PC-3 (cell line): ENCODE data around the gene CYP11A1. TPM values are rescaled to one million over a fixed set of nuclear protein-coding genes. Genes with fewer than 3 reads are reported as not detected.

Experiments used
- ATAC-seq: fragments of 200-7000 bp; cut with Tn5 transposase; 2 replicates; pipeline ENCODE4 v1.9.1; 2020; ENCODE audit warnings: mild to moderate bottlenecking, moderate library complexity
- BruUV-seq: library from RNA; stranded (reverse); fragments of 400-500 nt; replicated peaks from 2 replicates; lab custom pipeline; 2021; lab: Mats Ljungman, UMichigan
- CTCF ChIA-PET: fragments of 300-600 bp; sonication (Branson Sonifier 250); formaldehyde crosslinking; loops from one replicate; lab custom pipeline; 2022; ENCODE audit warnings: antibody characterized with exemption; lab: Charles Lee
- POLR2A ChIA-PET: fragments of 300-600 bp; sonication (Branson Sonifier 250); formaldehyde crosslinking; loops from one replicate; lab custom pipeline; 2022; ENCODE audit warnings: antibody characterized with exemption; ENCODE audit not compliant: unreplicated experiment; lab: Charles Lee
- DNase-seq: peaks from one replicate; pipeline ENCODE4 v3.0.0-alpha.2; 2015
- H2AFZ ChIP-seq: fragments of 300-600 bp; sonication (generic); 2 replicates; pipeline ENCODE4 v1.6.0; 2016; ENCODE audit warnings: antibody characterized with exemption, low read length
- H3F3A ChIP-seq: fragments of 300-600 bp; sonication (generic); one replicate; pipeline ENCODE4 v1.6.0; 2017; ENCODE audit warnings: antibody characterized with exemption, low read length, control low read depth, mild to moderate bottlenecking; ENCODE audit not compliant: unreplicated experiment
- H3K27ac ChIP-seq: fragments of 300-600 bp; sonication (generic); 2 replicates; pipeline ENCODE4 v1.5.1; 2016; ENCODE audit warnings: mild to moderate bottlenecking, low read length
- H3K27me3 ChIP-seq: fragments of 300-600 bp; sonication (generic); 2 replicates; pipeline ENCODE4 v1.6.1; 2016; ENCODE audit warnings: low read length, mixed read lengths
- H3K36me3 ChIP-seq: fragments of 300-600 bp; sonication (generic); 2 replicates; pipeline ENCODE4 v1.6.1; 2016; ENCODE audit warnings: low read depth, mixed run types, low read length, mixed read lengths
- H3K4me1 ChIP-seq: fragments of 300-600 bp; sonication (generic); 2 replicates; pipeline ENCODE4 v1.5.1; 2016; ENCODE audit warnings: low read length; ENCODE audit not compliant: insufficient read depth
- H3K4me2 ChIP-seq: fragments of 300-600 bp; sonication (generic); 2 replicates; pipeline ENCODE4 v1.6.0; 2016; ENCODE audit warnings: low read length
- H3K4me3 ChIP-seq: fragments of 300-600 bp; sonication (generic); 2 replicates; pipeline ENCODE4 v1.5.1; 2016; ENCODE audit warnings: mild to moderate bottlenecking, low read length, mixed read lengths
- H3K79me2 ChIP-seq: fragments of 300-600 bp; sonication (generic); 2 replicates; pipeline ENCODE4 v1.6.1; 2017; ENCODE audit warnings: low read length, mixed read lengths
- H3K9ac ChIP-seq: fragments of 300-600 bp; sonication (generic); 2 replicates; pipeline ENCODE4 v1.6.0; 2016; ENCODE audit warnings: mild to moderate bottlenecking, low read length
- H3K9me2 ChIP-seq: fragments of 300-600 bp; sonication (generic); replicated peaks from 2 replicates; pipeline ENCODE4 v1.6.1; 2016; ENCODE audit warnings: mixed run types, low read length, mixed read lengths
- H3K9me3 ChIP-seq: fragments of 300-600 bp; sonication (generic); 2 replicates; pipeline ENCODE4 v1.6.1; 2016; ENCODE audit warnings: low read length, mixed read lengths
- H4K20me1 ChIP-seq: fragments of 300-600 bp; sonication (generic); 2 replicates; pipeline ENCODE4 v1.6.1; 2016; ENCODE audit warnings: low read length, mixed read lengths
- EZH2 ChIP-seq: fragments of 300-600 bp; sonication (generic); IDR thresholded peaks from one replicate; pipeline ENCODE4 v1.6.1; 2017; ENCODE audit warnings: antibody characterized with exemption, mild to moderate bottlenecking, low read length; ENCODE audit not compliant: unreplicated experiment
- EZH2phosphoT487 ChIP-seq: fragments of 300-600 bp; sonication (generic); IDR thresholded peaks from 2 replicates; pipeline ENCODE4 v1.6.1; 2018; ENCODE audit warnings: mild to moderate bottlenecking, antibody characterized with exemption, low read length, borderline replicate concordance
- intact Hi-C: fragments of 100-400 bp; cut with micrococcal nuclease; formaldehyde crosslinking; loops from 2 replicates; pipeline ENCODE4 v1.9.0; 2023
- total RNA-seq: library from RNA; depleted of rRNA; stranded (reverse); fragments of >200 nt; gene quantifications from 2 replicates; pipeline ENCODE4 v1.2.3, GENCODE V29; 2014
- TF ChIP-seq, protein P1 (sequence below): fragments of 300-600 bp; sonication (generic); conservative IDR thresholded peaks from 2 replicates; pipeline ENCODE4 v1.5.1; 2017; ENCODE audit warnings: antibody characterized with exemption, low read depth, mild to moderate bottlenecking, low read length

The CYP11A1 gene
- total RNA-seq, 1 experiment from 2014 or later: 0.18 TPM

DNA sequence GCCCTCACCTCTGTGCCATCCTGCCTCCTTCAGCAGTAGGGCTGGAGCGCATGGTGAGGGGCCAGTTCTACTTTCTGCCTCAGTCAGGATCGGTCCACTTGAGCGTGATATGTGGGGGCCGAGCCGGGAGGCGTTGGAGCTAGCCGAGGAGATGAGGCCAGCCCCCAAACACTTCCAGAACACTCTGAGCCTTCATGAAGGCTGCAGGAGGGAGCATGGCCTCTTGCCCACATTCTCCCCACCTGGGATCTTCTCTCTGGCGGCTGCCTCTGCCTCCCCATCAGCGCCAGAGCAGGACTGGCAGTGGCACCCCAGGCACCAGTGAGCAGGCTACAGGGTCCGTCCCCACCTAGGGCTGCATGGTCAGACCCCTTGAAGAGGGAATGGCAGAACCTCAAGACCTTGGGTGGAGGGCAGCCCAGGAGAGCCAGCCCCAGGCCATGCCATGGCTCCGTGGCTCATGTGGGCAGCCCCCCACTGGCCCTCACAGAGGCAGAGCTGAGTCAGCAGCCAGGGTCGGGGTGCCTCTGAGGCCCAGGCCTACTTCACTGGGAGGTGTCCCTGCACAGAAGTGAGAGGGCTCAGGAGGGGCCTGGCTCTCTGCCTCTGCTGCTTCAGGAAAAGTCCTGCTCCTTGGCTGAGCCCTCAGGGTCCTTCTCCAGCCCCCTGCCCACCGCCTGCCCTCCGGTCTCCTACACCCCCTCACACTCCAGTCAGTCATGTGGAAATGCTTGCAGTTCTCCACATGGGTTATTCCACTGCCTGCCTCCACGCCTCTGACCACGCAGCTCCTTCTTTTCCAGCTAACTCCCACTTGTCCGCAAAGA lies 28.1 kb upstream of the CYP11A1 start:
- no peak overlapping the region for H2AFZ ChIP-seq
- peaks cover 56% of the 10 kb centered on the region for H3K4me1 ChIP-seq
- H3K9me3 ChIP-seq: no peaks in the 10 kb centered on the region
- peak overlapping the region; percentile 64 for H3K4me2 ChIP-seq
- ChIA-PET CTCF (no interaction called here), POLR2A (interaction anchor here (1.0 kb wide), 1 partner anchor 11 kb away, joined by 3 read pairs; no protein-coding TSS in a partner anchor)
- BruUV-seq: no TSS peak
- no peaks in the 10 kb centered on the region for H4K20me1 ChIP-seq
- ATAC-seq: no peak
- H3K27ac ChIP-seq: peak overlapping the region; percentile 100
- intact Hi-C loops: loop anchor here (5.0 kb wide), 1 partner anchor 37 kb away; the partner anchor contains the start of gene SEMA7A
- no peak overlapping the region for H3K4me3 ChIP-seq
- H3K79me2 ChIP-seq: peaks cover 11% of the 10 kb centered on the region
- no peak for DNase-seq
- no peaks in the 10 kb centered on the region for H3K27me3 ChIP-seq
- no peaks in the 10 kb centered on the region for H3K9me2 ChIP-seq
- peaks cover 6% of the 10 kb centered on the region for H3F3A ChIP-seq
- TF ChIP-seq, protein P1, sequence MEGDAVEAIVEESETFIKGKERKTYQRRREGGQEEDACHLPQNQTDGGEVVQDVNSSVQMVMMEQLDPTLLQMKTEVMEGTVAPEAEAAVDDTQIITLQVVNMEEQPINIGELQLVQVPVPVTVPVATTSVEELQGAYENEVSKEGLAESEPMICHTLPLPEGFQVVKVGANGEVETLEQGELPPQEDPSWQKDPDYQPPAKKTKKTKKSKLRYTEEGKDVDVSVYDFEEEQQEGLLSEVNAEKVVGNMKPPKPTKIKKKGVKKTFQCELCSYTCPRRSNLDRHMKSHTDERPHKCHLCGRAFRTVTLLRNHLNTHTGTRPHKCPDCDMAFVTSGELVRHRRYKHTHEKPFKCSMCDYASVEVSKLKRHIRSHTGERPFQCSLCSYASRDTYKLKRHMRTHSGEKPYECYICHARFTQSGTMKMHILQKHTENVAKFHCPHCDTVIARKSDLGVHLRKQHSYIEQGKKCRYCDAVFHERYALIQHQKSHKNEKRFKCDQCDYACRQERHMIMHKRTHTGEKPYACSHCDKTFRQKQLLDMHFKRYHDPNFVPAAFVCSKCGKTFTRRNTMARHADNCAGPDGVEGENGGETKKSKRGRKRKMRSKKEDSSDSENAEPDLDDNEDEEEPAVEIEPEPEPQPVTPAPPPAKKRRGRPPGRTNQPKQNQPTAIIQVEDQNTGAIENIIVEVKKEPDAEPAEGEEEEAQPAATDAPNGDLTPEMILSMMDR: no peak
- TF ChIP-seq EZH2phosphoT487 (no peak), EZH2 (no peak)
- peak overlapping the region; percentile 88 for H3K9ac ChIP-seq
- no peaks in the 10 kb centered on the region for H3K36me3 ChIP-seq

DNA sequence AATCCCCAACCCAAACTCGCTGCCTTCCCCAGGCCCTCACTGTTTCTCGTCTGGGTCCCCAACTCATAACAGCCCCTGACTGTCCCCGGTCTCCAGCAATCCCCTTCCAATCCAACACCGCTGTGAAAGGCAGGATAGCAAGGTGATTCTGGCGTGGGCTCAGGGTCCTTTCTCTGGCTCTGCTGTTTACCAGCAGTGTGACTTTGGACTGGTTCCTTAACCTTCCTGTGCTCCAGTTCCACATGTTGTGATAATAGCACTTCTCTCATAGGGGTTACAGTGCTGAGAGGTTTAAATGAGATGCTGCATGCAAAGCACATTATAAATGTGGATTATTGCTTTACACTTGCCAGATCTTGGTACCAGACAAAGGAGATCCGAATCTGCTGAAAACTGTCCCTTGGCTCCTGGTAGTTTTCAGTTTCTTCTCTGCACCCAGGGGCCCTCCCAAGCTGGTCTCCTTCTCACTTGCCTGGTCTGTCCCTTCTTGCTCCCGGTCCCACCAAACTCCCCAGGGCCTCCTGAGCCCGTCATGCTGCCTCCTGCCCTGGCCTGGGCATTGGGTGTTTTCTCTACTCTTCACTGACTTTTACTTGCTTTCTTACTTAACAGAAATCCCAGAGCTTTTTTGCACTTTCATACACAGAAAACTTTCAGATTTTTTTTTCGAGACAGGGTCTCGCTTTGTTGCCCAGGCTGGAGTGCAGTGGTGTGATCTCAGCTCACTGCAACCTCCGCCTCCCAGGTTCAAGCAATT lies 26.8 kb upstream of the CYP11A1 start:
- H3K9ac ChIP-seq: no peak overlapping the region
- no peaks in the 10 kb centered on the region for H3K9me2 ChIP-seq
- H3K27me3 ChIP-seq: no peaks in the 10 kb centered on the region
- H3K36me3 ChIP-seq: no peaks in the 10 kb centered on the region
- no peak overlapping the region for H3K4me2 ChIP-seq
- H2AFZ ChIP-seq: no peak overlapping the region
- TF ChIP-seq, protein P1: no peak
- no peak for TF ChIP-seq EZH2
- no peak for TF ChIP-seq EZH2phosphoT487
- ChIA-PET CTCF (no interaction called here), POLR2A (no interaction called here)
- H3K79me2 ChIP-seq: peaks cover 5% of the 10 kb centered on the region
- peaks cover 44% of the 10 kb centered on the region for H3K4me1 ChIP-seq
- no peaks in the 10 kb centered on the region for H3F3A ChIP-seq
- H4K20me1 ChIP-seq: no peaks in the 10 kb centered on the region
- intact Hi-C loops: no loop called here
- no peaks in the 10 kb centered on the region for H3K9me3 ChIP-seq
- no peak overlapping the region for H3K27ac ChIP-seq
- DNase-seq: no peak
- H3K4me3 ChIP-seq: no peak overlapping the region
- ATAC-seq: no peak
- BruUV-seq: no TSS peak
